Naive B cell (primary cell): ENCODE data around the gene FOLR2. TPM values are rescaled to one million over a fixed set of nuclear protein-coding genes. Genes with fewer than 3 reads are reported as not detected.
"Not testable (repeated sequence)": the region's sequence is repeated elsewhere in the genome, so short reads cannot be mapped to it uniquely, and the experiment has no call there.

Experiments
- ATAC-seq, 2 donors: fragments of 150-1000 bp; cut with Tn5 transposase; 2 replicates each; pipeline ENCODE4 v1.10.0; 2021; ENCODE audit warnings: low read depth in 2 of 2, mild to moderate bottlenecking in 2 of 2, moderate library complexity in 2 of 2
- DNase-seq: peaks from one replicate; pipeline ENCODE4 v3.0.0; 2022
- H3K27ac Mint-ChIP-seq, 6 donors: one replicate each; pipeline ENCODE4 v1.8.0; 2020 to 2022; ENCODE audit warnings: mild to moderate bottlenecking in 6 of 6, mixed read lengths in 6 of 6, moderate library complexity in 5 of 6, inconsistent platforms in 2 of 6
- H3K27me3 Mint-ChIP-seq, 3 donors: one replicate each; pipeline ENCODE4 v1.8.0; 2021 to 2022; ENCODE audit warnings: mixed read lengths in 3 of 3, mild to moderate bottlenecking in 1 of 3
- H3K36me3 Mint-ChIP-seq, 2 donors: one replicate each; pipeline ENCODE4 v1.8.0; 2020 to 2022; ENCODE audit warnings: mixed read lengths in 2 of 2, inconsistent platforms in 1 of 2, mild to moderate bottlenecking in 1 of 2
- H3K4me1 Mint-ChIP-seq, 3 donors: one replicate each; pipeline ENCODE4 v1.8.0; 2020 to 2022; ENCODE audit warnings: mixed read lengths in 3 of 3, inconsistent platforms in 1 of 3, mild to moderate bottlenecking in 1 of 3, moderate library complexity in 1 of 3
- H3K4me3 Mint-ChIP-seq, 8 donors: one replicate each; pipeline ENCODE4 v1.8.0; 2020 to 2022; ENCODE audit warnings: mild to moderate bottlenecking in 8 of 8, mixed read lengths in 8 of 8, moderate library complexity in 8 of 8, inconsistent platforms in 2 of 8
- H3K9me3 Mint-ChIP-seq, 7 donors: one replicate each; pipeline ENCODE4 v1.8.0; 2020 to 2022; ENCODE audit warnings: mixed read lengths in 7 of 7, mild to moderate bottlenecking in 5 of 7, inconsistent platforms in 2 of 7, moderate library complexity in 1 of 7
- polyA plus RNA-seq, 6 donors: library from polyadenylated mRNA; unstranded; fragments of 300-500 nt; fragmentation: Illumina TruSeq; gene quantifications; one replicate each; pipeline ENCODE4 v1.2.3, GENCODE V29; 2021; ENCODE audit warnings: low read depth in 6 of 6

The FOLR2 gene
- polyA plus RNA-seq, 6 donors from 2014 or later, result 0.70 to 1.6 (median 1.2) TPM; not detected in 2

DNA sequence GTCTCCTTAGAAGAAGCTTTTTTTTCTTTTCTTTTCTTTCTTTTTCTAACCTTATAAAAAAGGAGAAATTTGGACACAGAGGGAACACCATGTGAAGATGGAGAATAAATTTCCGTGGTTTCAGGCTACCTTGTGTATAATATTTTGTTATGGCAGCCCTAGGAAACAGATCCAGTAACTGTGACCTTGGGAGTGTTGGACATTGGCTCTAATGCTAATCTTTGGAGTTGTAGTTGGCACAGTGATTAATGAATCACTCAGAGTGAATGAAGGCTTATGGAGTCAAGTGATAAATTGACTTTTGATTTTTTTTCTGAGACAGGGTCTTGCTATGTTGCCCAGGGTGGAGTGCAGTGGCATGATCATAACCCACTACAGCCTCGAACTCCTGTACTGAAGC, 42.9 kb downstream of the FOLR2 start:
- Mint-ChIP-seq H3K9me3 (peaks cover 0 to 2% (median 0%) of the 10 kb centered on the region in 7 donors), H3K36me3 (no peaks in the 10 kb centered on the region), H3K27me3 (peaks cover 11 to 33% (median 20%) of the 10 kb centered on the region in 3 donors), H3K4me1 (peaks cover 0 to 5% (median 0%) of the 10 kb centered on the region in 3 donors), H3K27ac (no peak overlapping the region), H3K4me3 (no peak overlapping the region)
- ATAC-seq (no peak), DNase-seq (no peak)

DNA sequence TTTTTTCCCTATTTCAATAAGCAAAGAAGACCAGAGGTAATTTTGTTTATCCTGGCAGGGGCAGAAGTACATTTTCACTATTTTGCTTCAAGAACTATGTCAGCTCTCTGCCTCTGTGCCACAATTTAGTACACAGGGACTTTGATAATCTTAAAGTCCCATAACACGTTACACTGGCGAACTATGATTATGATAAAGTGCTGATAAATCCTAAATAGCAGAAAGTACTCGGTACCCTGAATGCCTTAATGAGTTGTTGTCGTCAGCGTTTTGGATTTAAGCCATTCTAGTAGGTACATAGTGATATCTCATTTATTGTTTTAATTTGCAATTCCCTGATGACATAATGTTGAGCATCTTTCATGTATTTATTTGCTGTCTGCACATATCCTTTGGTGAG, 44.0 kb downstream of the FOLR2 start:
- no peak overlapping the region for H3K4me3 Mint-ChIP-seq
- ATAC-seq (no peak), DNase-seq (no peak)
- H3K36me3 Mint-ChIP-seq, result no peaks in the 10 kb centered on the region
- peaks cover 11 to 37% (median 24%) of the 10 kb centered on the region in 3 donors for H3K27me3 Mint-ChIP-seq
- H3K27ac Mint-ChIP-seq, result no peak overlapping the region
- peaks cover 0 to 2% (median 0%) of the 10 kb centered on the region in 7 donors for H3K9me3 Mint-ChIP-seq
- H3K4me1 Mint-ChIP-seq, result no peaks in the 10 kb centered on the region

- H3K36me3 Mint-ChIP-seq, result no peaks in the 10 kb centered on the region
- ATAC-seq, result no peak
- no peak for DNase-seq
- H3K27ac Mint-ChIP-seq, result no peak overlapping the region
- no peak overlapping the region for H3K4me3 Mint-ChIP-seq
- H3K9me3 Mint-ChIP-seq, result peaks cover 0 to 2% (median 0%) of the 10 kb centered on the region in 7 donors
- H3K27me3 Mint-ChIP-seq, result peaks cover 15 to 48% (median 29%) of the 10 kb centered on the region in 3 donors
- no peaks in the 10 kb centered on the region for H3K4me1 Mint-ChIP-seq
Observed at GRCh38 chr11:72263361-72263760, 46.8 kb downstream of the FOLR2 start.

DNA sequence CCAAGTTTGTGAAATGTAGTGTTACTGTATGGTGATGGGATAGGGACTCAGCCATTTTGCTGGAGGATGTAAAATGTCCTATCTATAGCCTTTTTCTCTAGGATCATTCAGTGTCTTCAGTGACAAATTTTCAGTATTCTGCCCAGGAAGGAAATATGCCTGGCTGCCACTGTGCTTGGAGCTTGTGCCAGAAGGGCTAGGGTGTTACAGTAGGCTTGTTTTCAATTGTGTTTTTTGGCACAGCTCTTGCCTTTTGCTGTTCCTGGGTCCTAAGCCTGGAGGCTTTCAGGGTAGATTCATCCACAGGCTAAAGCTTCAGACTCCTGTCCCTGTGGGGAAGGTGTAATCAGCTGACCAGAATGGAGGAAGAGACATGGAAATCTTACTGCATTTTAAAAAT, 49.4 kb downstream of the FOLR2 start:
- ATAC-seq (no peak), DNase-seq (no peak)
- H3K36me3 Mint-ChIP-seq, result no peaks in the 10 kb centered on the region
- H3K27me3 Mint-ChIP-seq, result peaks cover 15 to 50% (median 33%) of the 10 kb centered on the region in 3 donors
- H3K4me3 Mint-ChIP-seq, result no peak overlapping the region
- H3K27ac Mint-ChIP-seq, result peak overlapping the region in 1 of 6 donors; percentile 81
- H3K4me1 Mint-ChIP-seq, result no peaks in the 10 kb centered on the region
- peaks cover 0 to 2% (median 0%) of the 10 kb centered on the region in 7 donors for H3K9me3 Mint-ChIP-seq

GRCh38 chr11:72266960-72267359, 50.4 kb downstream of the FOLR2 start:
- H3K36me3 Mint-ChIP-seq, ATAC-seq, H3K27ac Mint-ChIP-seq, DNase-seq, H3K4me3 Mint-ChIP-seq, H3K4me1 Mint-ChIP-seq, H3K9me3 Mint-ChIP-seq: not testable (repeated sequence)
- peaks cover 15 to 60% (median 33%) of the 10 kb centered on the region in 3 donors for H3K27me3 Mint-ChIP-seq

- no peaks in the 10 kb centered on the region for H3K36me3 Mint-ChIP-seq
- H3K9me3 Mint-ChIP-seq, result peaks cover 0 to 2% (median 0%) of the 10 kb centered on the region in 7 donors
- H3K27ac Mint-ChIP-seq, result no peak overlapping the region
- ATAC-seq (no peak), DNase-seq (no peak)
- peaks cover 10 to 50% (median 24%) of the 10 kb centered on the region in 3 donors for H3K27me3 Mint-ChIP-seq
- no peaks in the 10 kb centered on the region for H3K4me1 Mint-ChIP-seq
- no peak overlapping the region for H3K4me3 Mint-ChIP-seq
Observed at GRCh38 chr11:72267956-72268617, 51.5 kb downstream of the FOLR2 start.

Other genes with a start within 250 kb of the FOLR2 start
- 10 to 100 TPM in 1 of 6 donors, 1 to 10 TPM in 5; 2.1 to 10.4 (median 5.7) TPM for gene IL18BP, start 217.9 kb upstream of the FOLR2 start, polyA plus RNA-seq
- 100 to 1,000 TPM in 1 of 6 donors, 10 to 100 TPM in 4, 1 to 10 TPM in 1; 5.4 to 102 (median 20.4) TPM for gene NUMA1, start 136.3 kb upstream of the FOLR2 start, polyA plus RNA-seq
- gene LRRC51, start 135.9 kb upstream of the FOLR2 start, polyA plus RNA-seq, result 1 to 10 TPM; 1.6 to 6.2 (median 3.2) TPM
- gene LAMTOR1, start 113.5 kb upstream of the FOLR2 start, polyA plus RNA-seq, result 100 to 1,000 TPM; 108 to 191 (median 132) TPM
- not detected for gene TOMT, start 110.9 kb upstream of the FOLR2 start, polyA plus RNA-seq
- gene ANAPC15, start 104.1 kb upstream of the FOLR2 start, polyA plus RNA-seq, result 10 to 100 TPM; 44.4 to 70.7 (median 54.3) TPM
- gene FOLR3, start 81.1 kb upstream of the FOLR2 start, polyA plus RNA-seq, result under 1 TPM in 2 of 6 donors, not detected in 4; 0.51 to 0.75 TPM
- not detected for gene FOLR1, start 24.7 kb upstream of the FOLR2 start, polyA plus RNA-seq
- 10 to 100 TPM in 1 of 6 donors, 1 to 10 TPM in 5; 4.8 to 13.1 (median 7.7) TPM for gene INPPL1, start 8.0 kb downstream of the FOLR2 start, polyA plus RNA-seq
- not detected for gene PHOX2A, start 27.4 kb downstream of the FOLR2 start, polyA plus RNA-seq
- gene CLPB, start 217.7 kb downstream of the FOLR2 start, polyA plus RNA-seq, result 1 to 10 TPM; 4.1 to 8.6 (median 6.8) TPM